ENCODE data around the gene NACC1.

Gene NACC1

DNA sequence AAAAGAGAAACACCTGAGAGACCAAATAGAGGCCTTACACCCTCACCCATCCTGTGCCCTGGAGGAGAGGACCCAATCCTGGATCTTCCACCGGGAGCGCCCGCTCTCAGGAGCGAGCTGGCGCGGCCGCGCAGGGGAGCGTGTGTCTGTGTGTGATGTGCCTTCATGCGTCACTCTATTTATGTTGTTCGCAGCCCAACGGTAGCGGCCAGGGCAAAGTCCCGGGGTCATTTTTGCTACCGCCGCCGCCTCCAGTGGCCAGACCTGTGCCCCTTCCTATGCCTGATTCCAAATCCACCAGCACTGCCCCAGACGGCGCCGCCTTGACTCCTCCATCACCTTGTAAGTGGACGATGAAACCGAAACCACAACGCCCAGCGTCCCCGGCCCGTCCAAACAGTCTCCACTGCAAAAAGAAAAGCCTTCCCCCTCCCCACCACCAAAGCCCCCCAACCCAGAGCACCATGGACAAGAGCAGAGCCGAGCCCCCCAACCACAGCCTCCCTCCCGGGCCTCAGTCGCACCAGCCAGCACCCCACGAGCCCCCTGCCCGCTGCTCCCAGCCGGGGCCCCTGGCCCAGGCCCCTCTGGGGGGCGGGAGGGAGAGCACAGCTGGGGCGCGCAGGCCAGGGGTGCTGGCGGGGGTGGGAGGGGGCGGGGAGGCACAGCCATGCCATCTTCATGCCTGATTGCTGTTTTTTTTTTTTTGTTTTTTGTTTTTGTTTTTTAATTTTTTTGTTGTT lies 30.1 kb upstream of the NACC1 start:
- Histone ChIP-seq H3K9me2 (replicated peaks; ENCODE audit: control insufficient read depth, low read length) (no peaks in the 10 kb centered on the region), H4K20me1 (ENCODE audit: control insufficient read depth, insufficient read depth, low read depth, low read length) (no peaks in the 10 kb centered on the region), H3K4me2 (ENCODE audit: low read length) (no peak overlapping the region), H3K27me3 (ENCODE audit: control insufficient read depth, low read length) (peaks cover 7% of the 10 kb centered on the region; the same call in 1 of the 2 replicates), H3K4me3 (ENCODE audit: low read length) (no peak overlapping the region), H3K27ac (ENCODE audit: low read depth, low read length) (no peak overlapping the region), H3K36me3 (ENCODE audit: control insufficient read depth, low read length) (no peaks in the 10 kb centered on the region), H3K4me1 (ENCODE audit: control insufficient read depth, low read length) (0 out of 2 replicates have a peak, but pooled peaks cover 2% of the 10 kb centered on the region), H3F3A (ENCODE audit: control insufficient read depth, insufficient read depth) (no peaks in the 10 kb centered on the region), H3K79me2 (ENCODE audit: control insufficient read depth, low read length) (no peaks in the 10 kb centered on the region), H3K9me3 (ENCODE audit: control insufficient read depth, insufficient read depth, low read length) (no peaks in the 10 kb centered on the region)
- TF ChIP-seq, protein P1, sequence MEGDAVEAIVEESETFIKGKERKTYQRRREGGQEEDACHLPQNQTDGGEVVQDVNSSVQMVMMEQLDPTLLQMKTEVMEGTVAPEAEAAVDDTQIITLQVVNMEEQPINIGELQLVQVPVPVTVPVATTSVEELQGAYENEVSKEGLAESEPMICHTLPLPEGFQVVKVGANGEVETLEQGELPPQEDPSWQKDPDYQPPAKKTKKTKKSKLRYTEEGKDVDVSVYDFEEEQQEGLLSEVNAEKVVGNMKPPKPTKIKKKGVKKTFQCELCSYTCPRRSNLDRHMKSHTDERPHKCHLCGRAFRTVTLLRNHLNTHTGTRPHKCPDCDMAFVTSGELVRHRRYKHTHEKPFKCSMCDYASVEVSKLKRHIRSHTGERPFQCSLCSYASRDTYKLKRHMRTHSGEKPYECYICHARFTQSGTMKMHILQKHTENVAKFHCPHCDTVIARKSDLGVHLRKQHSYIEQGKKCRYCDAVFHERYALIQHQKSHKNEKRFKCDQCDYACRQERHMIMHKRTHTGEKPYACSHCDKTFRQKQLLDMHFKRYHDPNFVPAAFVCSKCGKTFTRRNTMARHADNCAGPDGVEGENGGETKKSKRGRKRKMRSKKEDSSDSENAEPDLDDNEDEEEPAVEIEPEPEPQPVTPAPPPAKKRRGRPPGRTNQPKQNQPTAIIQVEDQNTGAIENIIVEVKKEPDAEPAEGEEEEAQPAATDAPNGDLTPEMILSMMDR (IDR thresholded peaks at IDR 0.05; ENCODE audit: low read depth, low read length, poor library complexity, severe bottlenecking), result no peak
- no peak for TF ChIP-seq EZH2phosphoT487 (IDR thresholded peaks at IDR 0.05; ENCODE audit: borderline replicate concordance, low read length)

DNA sequence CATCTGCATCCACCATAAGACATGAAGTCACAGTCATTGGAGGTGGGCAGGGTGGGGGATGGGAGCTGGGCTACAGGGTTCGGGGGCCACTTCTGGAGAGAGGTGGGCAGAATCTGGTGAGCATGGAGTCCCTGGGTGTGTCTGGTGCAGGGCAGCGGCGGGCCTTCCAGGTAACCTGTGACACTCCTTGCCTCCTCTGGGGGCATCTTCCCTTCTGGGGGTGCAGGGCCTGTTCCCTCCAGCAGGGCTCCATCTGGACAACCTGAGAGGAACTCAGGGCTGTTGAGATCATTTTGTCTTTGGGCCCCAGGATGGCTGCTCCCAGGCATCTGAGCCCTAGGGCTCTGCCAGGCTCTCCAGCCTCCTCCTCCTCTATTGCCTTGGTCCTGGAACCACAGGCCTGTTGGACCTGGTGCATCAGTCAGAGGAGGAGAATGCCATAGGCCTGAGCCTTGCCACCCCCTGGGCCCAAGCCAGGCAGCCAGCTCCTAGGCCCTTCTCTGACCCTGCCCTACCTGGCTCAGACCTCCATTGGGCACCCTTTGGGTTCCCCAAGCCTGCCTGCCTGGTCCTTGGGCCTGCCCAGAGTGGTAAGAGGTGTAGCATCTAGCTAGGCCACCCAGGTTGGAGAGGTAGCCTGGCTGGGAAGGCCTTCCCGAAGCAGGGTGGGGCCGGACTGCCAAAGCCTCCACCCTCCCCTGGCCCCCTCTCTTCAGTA lies 28.8 kb upstream of the NACC1 start:
- Histone ChIP-seq H4K20me1 (ENCODE audit: control insufficient read depth, insufficient read depth, low read depth, low read length) (no peaks in the 10 kb centered on the region), H3K27ac (ENCODE audit: low read depth, low read length) (no peak overlapping the region), H3K4me1 (ENCODE audit: control insufficient read depth, low read length) (peaks cover 11% of the 10 kb centered on the region), H3F3A (ENCODE audit: control insufficient read depth, insufficient read depth) (peaks cover under 1% of the 10 kb centered on the region; the same call in 1 of the 2 replicates), H3K9me2 (replicated peaks; ENCODE audit: control insufficient read depth, low read length) (no peaks in the 10 kb centered on the region), H3K9me3 (ENCODE audit: control insufficient read depth, insufficient read depth, low read length) (no peaks in the 10 kb centered on the region), H3K4me2 (ENCODE audit: low read length) (no peak overlapping the region), H3K36me3 (ENCODE audit: control insufficient read depth, low read length) (no peaks in the 10 kb centered on the region), H3K27me3 (ENCODE audit: control insufficient read depth, low read length) (0 out of 2 replicates have a peak, but pooled peaks cover 6% of the 10 kb centered on the region), H3K79me2 (ENCODE audit: control insufficient read depth, low read length) (no peaks in the 10 kb centered on the region), H3K4me3 (ENCODE audit: low read length) (no peak overlapping the region)
- no peak for TF ChIP-seq EZH2phosphoT487 (IDR thresholded peaks at IDR 0.05; ENCODE audit: borderline replicate concordance, low read length)
- TF ChIP-seq, protein P1 (IDR thresholded peaks at IDR 0.05; ENCODE audit: low read depth, low read length, poor library complexity, severe bottlenecking), result peak; percentile 69

DNA sequence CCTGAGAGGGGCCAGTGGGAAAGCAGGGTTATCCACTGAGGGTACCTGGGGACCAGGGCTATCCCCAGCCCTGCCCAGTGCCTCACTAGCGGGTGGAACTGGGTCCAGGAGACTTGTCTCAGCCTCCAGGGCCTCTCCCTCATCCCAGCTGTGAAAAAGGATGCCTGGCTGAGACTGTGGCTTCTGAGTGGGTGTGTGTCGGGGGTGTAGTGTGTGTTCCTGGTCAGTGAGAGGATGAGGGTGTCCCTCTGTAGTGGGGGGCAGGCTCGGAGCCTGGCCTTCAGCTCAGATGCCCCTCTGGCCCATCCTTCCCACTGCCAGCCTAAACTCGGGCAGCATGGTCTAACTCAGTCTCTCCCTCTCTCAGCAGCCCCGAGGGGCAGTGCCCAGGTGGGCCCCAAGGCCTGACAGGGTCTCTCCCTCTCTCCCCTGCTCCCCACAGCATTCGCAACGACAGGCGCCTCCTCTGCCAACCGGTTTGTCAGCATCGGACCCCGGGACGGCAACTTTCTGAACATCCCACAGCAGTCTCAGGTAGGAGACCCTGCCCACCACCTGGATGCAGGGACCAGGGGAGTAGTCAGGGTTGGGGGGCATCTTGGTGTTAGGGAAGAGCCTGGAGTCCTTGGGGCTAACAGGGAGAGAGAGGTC lies 28.1 kb upstream of the NACC1 start:
- Histone ChIP-seq H3K79me2 (ENCODE audit: control insufficient read depth, low read length) (no peaks in the 10 kb centered on the region), H3K27ac (ENCODE audit: low read depth, low read length) (no peak overlapping the region), H3K4me1 (ENCODE audit: control insufficient read depth, low read length) (peaks cover 18% of the 10 kb centered on the region), H3K36me3 (ENCODE audit: control insufficient read depth, low read length) (no peaks in the 10 kb centered on the region), H3F3A (ENCODE audit: control insufficient read depth, insufficient read depth) (peaks cover 7% of the 10 kb centered on the region), H3K4me2 (ENCODE audit: low read length) (no peak overlapping the region), H3K9me2 (replicated peaks; ENCODE audit: control insufficient read depth, low read length) (no peaks in the 10 kb centered on the region), H3K4me3 (ENCODE audit: low read length) (no peak overlapping the region), H3K9me3 (ENCODE audit: control insufficient read depth, insufficient read depth, low read length) (no peaks in the 10 kb centered on the region), H4K20me1 (ENCODE audit: control insufficient read depth, insufficient read depth, low read depth, low read length) (no peaks in the 10 kb centered on the region), H3K27me3 (ENCODE audit: control insufficient read depth, low read length) (0 out of 2 replicates have a peak, but pooled peaks cover 6% of the 10 kb centered on the region)
- TF ChIP-seq, protein P1 (IDR thresholded peaks at IDR 0.05; ENCODE audit: low read depth, low read length, poor library complexity, severe bottlenecking), result no peak
- no peak for TF ChIP-seq EZH2phosphoT487 (IDR thresholded peaks at IDR 0.05; ENCODE audit: borderline replicate concordance, low read length)
